Islet of Langerhans (tissue), 1 donor: ENCODE results near the gene ZFPM1.

Experiments used
- FAIRE-seq: peaks from one replicate; lab custom pipeline; 2011; peaks lifted over from hg19 to GRCh38; lab: Jason Lieb, UNC

The ZFPM1 gene

DNA sequence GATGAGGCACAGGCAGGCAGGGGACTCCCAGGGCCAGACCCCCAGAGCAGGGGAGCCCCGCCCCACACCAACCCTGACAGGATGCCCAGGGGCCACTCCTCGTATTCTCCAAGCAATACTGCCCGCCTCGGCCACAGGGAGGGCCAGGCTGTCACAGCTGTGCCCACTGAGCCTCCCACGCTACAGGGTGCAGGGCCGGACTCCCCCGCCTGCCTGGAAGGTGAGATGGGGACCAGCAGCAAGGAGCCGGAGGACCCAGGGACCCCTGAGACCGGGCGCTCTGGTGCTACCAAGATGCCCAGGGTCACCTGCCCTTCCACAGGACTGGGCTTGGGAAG is 18.8 kb upstream of the ZFPM1 start:
- no peak for FAIRE-seq

DNA sequence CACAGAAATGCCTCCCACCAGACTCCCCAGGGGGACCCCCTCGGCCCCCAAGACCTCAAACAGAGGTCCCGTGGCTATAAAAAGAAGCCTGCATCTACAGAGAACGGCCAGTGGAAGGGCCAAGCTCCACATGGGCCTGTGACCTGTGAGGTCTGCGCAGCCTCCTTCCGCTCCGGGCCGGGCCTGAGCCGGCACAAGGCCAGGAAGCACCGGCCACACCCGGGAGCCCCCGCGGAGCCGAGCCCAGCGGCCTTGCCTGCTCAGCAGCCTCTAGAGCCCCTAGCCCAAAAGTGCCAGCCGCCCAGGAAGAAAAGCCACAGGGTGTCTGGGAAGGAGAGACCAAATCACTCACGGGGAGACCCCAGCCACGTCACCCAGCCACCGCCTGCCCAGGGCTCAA is 18.3 kb upstream of the ZFPM1 start:
- FAIRE-seq, result no peak

DNA sequence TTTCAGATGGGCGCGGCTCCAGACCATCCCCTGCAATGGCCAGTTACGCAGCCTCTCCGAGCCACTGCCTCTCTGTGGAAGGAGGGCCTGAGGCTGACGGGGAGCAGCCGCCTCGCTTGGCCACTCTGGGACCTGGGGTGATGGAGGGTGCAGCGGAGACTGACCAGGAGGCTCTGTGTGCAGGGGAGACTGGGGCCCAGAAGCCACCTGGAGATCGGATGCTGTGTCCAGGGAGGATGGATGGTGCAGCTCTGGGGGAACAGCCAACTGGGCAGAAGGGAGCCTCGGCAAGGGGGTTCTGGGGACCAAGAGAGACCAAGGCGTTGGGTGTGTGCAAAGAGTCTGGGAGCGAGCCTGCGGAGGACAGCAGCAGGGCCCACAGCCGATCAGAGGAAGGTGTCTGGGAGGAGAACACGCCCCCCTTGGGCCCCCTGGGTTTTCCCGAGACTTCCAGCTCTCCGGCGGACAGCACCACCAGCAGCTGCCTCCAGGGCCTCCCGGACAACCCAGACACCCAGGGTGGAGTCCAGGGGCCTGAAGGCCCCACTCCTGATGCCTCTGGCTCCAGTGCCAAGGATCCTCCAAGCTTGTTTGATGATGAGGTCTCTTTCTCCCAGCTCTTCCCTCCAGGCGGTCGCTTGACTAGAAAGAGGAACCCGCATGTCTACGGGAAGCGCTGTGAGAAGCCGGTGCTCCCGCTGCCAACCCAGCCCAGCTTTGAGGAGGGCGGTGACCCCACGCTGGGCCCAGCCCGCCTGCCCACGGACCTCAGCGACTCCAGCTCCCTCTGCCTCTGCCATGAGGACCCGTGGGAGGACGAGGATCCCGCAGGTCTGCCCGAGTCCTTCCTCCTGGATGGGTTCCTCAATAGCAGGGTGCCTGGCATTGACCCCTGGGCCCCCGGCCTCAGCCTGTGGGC is 17.4 kb upstream of the ZFPM1 start:
- no peak for FAIRE-seq

DNA sequence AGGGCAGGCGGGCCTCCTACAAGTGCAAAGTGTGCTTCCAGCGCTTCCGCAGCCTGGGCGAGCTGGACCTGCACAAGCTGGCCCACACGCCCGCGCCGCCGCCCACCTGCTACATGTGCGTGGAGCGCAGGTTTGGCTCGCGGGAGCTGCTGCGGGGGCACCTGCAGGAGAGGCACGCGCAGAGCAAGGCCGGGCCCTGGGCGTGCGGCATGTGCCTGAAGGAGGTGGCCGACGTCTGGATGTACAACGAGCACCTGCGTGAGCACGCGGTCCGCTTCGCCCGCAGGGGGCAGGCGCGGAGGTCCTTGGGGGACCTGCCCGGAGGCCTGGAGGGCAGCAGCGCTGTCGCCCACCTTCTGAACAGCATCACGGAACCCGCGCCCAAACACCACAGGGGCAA is 16.3 kb upstream of the ZFPM1 start:
- no peak for FAIRE-seq

DNA sequence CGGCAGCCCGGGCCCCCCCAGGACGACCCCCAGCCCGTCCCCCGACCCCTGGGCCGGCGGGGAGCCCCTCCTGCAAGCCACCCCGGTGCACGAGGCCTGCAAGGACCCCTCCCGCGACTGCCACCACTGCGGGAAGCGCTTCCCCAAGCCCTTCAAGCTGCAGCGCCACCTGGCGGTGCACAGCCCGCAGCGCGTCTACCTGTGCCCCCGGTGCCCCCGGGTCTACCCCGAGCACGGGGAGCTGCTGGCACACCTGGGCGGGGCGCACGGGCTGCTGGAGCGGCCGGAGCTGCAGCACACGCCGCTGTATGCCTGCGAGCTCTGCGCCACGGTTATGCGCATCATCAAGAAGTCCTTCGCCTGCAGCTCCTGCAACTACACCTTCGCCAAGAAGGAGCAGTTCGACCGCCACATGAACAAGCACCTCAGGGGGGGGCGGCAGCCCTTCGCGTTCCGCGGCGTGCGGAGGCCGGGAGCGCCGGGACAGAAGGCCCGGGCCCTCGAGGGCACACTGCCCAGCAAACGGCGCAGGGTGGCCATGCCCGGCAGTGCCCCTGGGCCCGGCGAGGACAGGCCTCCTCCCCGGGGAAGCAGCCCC is 15.6 kb upstream of the ZFPM1 start:
- FAIRE-seq, result no peak

DNA sequence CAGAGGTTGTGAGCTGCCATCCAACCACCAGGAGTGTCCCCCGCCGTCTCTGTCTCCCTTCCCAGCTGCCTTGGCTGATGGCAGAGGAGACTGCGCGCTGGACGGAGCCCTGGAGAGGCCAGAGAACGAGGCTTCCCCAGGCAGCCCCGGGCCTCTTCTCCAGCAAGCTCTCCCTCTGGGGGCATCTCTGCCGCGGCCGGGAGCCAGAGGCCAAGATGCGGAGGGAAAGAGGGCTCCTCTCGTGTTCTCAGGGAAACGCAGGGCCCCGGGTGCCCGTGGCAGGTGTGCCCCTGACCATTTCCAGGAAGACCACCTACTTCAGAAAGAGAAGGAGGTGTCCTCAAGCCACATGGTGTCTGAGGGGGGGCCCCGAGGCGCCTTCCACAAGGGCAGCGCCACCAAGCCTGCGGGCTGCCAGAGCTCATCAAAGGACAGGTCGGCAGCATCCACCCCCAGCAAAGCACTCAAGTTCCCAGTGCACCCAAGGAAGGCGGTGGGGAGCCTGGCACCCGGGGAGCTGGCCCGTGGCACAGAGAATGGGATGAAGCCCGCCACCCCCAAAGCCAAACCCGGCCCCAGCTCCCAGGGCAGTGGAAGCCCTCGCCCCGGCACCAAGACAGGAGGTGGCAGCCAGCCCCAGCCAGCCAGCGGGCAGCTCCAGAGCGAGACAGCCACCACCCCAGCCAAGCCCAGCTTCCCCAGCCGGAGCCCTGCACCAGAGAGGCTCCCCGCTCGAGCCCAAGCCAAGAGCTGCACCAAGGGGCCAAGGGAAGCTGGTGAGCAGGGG is 14.8 kb upstream of the ZFPM1 start:
- FAIRE-seq, result no peak

DNA sequence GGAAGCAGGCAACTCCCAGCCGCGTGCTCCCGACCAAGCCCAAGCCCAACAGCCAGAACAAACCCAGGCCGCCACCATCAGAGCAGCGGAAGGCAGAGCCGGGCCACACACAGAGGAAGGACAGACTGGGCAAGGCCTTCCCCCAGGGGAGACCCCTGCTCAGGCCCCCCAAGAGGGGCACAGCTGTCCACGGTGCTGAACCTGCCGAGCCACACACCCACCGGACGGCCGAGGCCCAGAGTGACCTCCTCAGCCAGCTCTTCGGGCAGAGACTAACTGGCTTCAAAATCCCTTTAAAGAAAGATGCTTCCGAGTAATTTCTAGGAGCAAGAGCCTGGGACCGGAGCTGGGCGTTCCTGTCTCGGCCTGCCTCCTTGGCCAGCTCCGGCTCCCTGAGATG is 14.1 kb upstream of the ZFPM1 start:
- FAIRE-seq, result no peak

DNA sequence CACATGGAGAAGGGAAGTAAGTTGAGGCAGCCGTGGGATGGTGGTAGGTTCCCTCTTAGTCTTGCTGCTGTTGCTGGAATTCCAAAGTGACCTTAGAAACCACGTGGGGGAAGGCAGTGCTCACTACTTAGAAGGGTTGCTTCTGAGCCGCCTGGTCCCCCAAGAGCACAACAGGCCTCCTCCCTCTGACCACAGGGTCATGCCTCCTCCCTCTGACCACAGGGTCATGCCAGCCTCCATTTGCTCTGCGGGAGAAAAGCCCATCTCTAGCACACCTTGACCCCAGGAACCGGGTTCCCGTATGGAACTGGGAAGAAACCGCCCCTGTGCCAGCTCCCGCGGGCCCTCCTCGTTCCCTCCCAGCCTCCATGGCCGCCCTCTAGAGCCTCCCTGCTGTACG is 13.4 kb upstream of the ZFPM1 start:
- no peak for FAIRE-seq

DNA sequence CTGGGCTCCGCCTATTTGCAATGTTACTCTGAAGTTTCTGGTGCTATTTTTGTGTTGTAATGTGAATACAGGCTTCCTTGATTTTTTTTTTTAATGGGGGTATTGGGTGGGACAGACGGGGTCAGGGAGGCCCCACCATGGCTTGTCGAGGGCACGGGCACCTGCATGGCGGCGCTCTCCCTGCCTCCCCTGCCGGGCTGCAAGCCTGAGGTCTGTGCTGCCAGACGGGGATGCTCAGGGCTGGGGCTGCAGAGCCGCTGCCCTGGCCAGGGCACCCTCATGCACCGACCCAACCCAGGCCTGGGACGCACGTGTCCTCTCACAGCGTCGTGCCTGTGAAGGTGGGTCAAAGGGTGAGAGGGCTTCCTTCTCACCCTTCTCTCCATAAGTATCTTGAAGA is 13.0 kb upstream of the ZFPM1 start:
- no peak for FAIRE-seq

DNA sequence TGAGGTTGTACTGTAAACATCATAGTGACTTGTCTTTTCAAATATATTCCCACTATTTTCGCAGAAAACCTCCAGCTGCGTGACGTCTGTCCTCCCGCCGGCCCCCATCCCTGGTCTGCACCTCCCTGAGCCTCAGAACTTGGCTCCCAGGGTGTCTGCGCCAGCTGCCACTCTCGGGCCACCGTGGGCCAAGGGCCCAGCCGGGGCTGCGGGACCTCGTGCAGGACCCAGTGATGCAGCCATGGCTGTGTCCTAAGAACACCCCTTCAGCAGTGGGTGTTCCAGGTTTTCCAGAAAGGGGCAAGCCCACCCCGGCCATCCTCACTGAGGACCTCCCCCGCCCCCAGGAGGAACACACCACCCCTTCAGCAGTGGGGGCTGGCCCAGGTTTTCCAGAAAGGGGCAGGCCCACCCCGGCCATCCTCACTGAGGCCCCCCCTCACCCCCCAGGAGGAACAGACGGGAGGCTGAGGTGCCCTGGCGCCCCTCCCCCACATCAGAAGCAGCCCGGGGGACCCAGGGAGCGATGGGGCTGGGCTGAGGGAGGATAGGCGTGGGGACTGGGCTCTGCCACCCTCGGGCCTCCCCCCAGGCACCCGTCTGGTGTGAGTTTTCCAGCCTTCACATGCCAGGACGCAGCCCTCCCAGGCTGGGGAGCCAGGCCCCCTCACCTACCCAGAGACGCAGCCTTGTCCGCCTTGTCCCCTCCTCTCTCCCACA is 12.2 kb upstream of the ZFPM1 start:
- FAIRE-seq, result no peak

DNA sequence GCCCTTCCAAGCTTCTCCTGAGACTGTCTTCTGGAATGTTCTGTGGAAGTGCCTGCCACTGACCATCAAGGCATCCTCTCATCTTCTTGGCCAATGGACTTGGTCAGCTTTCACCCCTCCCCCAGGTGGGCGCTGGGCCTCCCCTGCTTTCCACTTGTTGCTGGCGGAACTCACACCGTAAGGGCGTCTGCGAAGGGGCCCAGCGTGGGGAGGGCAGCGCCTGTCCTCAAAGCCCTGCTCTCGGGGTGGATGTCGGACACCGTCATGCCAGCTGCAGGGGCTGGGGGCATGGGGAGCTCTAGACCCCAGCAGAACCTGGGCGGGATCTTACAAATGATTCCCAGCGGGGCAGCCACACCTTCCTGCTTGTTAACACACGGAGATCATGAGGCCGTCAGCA is 11.6 kb upstream of the ZFPM1 start:
- no peak for FAIRE-seq

DNA sequence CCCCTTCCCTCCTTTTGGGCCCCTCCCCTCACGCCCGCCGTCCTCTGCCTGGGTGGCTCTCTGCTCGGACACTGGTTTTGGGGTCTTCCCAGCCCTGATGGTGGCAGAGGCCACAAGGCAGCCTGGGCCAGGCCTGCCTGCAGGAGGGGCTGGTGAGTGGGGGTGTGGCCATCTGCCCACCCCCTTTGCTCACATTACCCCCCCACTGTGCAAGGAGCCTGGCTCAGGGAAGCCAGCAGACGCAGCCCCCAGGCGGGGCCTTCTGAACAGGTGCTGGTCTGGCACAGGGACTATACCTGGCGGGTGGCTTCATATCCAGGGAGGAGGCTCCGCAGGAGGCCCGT is 10.7 kb upstream of the ZFPM1 start:
- no peak for FAIRE-seq

DNA sequence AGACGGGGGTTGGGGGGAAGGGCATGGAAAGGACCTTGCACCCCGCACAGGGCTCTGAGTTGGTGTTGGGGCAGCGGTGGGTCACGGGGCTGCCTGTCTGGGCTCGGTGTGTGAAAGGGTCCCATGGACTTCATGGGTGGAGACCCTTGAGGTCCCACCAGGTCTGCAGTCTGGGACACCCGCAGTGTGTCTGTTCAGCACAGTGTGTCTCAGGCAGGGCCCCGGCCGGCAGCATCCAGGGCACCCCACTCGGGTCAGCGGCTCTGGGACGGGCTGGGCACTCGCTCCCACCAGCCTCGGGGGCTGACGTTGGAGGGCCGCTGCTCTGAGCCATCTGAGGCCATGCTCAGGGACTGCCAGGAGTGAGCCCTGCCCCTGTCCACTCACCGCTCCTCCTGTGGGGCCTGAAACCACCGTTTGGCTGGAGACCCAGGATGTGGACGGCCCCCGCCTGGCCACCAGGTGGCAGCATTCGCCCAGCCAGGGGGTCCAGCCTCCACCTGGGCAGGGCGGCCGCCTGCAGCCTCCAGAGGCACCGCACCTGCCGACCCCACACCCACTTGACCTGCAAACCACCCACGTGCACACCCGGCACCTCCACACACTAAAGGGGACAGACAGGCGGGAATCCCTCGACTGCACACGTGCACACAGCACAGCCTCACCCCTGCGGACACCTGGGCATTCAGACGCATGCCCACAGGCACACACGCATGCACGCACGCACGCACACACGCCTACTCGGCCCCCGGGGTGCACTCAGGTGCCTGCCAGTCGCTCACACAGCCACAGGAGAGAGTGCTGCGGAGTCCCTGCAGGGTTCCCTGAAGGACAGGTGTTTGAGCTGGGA is 10.1 kb upstream of the ZFPM1 start:
- no peak for FAIRE-seq

DNA sequence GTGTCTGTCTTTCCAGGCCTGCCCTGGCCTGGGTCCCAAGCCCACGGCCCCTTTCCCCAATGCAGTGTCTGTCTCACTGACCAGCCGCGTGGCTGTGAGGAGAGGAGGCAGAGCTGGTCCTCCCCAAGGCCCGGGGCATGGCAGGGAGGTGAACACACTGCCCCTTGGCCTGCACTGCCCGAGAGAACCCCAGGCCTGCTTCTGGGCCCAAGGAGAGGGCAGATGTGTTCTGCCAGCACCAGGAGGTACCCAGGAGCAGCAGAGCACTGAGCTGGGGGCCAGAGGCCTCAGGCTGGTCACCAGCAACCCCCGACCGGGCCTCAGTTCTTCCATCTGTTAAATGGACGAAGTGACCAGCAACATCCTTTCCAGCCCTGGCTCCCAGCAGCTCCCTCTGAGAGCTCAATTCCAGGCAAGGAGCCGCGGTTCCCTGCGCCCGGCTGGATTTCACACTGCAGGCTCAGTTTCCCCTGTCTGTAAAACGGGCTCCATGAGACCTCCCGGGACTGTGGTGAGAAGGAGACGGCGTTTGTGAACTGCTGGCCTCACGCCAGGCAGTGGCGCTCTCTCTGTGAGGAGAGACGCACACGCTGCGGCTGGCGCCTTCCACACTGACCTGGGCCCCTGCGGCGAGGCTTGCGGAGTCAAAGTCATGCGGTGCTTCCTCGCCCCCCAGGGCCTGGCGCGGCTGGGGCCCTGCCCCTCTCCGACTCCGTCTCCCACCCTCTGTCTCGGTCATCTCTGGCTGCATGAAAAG is 8.1 kb upstream of the ZFPM1 start:
- no peak for FAIRE-seq

DNA sequence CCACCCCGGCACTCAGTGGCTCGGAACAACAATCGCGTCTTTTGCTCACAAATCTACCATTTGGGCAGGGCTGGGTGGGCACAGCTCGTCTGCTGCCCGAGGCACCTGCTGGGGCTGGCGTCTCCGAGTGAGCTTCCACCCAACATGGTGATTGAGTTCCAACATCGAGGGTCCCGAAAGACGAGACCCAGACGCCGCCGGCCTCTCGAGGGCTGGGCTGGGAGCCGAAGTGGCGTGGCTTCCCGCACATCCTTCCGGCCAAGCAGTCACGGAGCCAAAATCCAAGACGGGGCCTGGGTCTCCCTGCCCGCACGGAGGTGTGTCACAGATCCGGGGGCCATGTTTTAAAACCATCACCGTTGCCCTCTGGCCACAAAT is 7.5 kb upstream of the ZFPM1 start:
- FAIRE-seq, result no peak

DNA sequence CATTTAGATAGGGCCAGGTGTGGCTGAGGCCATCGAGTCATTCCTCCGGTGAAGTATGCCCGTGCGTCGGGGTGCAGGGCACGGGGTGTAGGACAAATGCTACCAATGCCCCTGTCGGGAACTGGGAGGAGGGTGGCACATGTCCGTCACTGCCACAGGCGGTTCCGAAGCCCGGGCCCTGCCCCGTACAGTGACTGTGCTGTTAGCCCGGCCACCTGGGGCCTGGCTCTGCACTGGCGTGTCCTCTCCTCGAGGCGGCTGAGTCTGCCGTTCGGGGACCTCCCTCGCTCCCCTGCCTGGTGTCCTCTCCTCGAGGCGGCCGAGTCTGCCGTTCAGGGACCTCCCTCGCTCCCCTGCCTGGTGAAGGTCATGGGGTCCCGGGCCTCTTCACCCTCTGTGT is 7.0 kb upstream of the ZFPM1 start:
- FAIRE-seq, result no peak

DNA sequence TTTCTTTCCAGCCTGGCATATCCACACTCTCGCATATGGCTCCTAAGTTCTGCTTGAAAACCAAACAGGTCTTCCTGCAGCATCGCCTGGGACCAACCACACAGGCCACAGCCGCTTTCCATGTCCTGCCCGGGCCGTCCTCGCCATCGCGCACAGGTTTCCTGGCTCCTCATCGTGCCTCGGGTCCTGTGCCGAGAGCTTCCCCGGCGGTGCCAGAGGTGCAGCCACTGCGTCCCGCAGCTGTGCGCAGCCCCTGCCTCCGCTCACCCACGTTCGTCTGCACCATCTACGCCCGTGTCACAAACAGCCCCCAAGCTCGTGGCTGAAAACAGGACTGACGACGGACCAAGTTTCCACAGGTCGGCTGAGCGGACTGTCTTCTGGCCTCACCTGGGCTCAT is 6.3 kb upstream of the ZFPM1 start:
- FAIRE-seq, result no peak

DNA sequence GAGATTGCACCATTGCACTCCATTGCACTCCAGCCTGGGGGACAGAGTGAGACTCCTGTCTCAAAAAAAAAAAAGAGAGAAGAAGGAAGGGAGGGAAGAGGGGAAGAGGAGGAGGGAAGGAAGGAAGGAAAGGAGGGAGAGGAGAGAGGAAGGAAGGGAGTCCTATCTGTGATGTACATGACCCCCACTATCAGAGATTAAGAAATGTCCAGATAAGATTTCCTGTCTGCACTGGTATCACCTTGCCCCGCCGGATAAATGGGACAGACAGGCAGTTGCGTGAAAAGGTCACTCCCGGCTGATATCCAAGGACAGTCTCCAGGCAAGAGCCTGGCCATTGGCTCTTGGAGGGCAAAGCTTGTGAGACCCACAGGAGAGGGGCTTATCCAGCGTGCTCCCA is 5.2 kb upstream of the ZFPM1 start:
- no peak for FAIRE-seq

DNA sequence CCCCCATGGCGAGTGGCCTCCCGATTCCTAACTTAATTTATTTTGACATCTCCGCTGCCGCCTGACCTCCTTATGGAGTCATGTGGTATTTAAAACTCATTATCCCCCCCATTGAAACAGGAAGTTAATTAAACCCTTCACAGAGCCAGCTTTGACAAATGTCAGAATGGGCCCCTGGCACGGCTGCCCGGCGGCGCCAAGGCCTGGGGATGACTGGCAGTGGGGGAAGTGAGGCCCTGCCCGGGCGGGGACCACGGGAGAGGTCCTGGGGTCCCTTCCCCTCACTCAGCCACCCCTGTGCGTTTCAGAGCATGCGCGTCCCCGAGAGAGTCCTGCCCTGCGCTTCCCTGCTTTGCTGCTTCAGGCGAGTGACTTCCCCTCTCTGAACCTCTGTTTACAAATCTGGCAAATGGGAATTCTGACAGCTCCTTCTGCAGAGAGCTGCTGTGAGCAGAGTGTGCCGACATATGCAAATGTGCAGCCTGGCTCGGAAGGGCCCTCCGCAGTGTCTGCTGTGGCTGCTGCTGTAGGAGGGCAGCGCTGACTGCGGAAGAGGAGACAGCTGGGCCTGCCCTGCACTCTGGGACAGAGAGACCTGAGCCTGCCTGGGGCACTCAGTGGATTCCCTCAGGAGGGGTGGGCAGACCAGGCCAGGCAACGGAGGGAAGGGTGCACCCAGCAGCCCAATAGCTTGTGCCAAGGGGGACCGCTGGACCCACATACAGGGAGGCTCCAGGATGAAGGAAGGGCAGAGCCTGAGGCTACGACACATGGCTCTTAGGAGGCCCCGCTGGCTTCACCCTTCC is 4.4 kb upstream of the ZFPM1 start:
- no peak for FAIRE-seq

DNA sequence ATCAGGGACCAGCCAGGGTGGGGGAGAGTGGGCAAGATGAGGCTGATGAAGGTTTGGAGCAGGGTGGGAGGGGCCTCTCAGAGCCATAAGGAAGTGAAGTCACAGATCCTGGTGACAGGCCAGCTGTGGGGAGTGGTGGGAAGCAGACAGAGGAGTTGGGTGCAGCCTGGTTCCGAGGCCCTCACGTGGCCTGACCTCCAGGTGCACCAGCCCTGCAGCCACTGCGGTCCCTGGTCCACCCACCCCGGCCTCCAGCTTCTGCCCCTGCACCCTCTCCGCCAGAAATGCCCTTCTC is 3.9 kb upstream of the ZFPM1 start:
- FAIRE-seq, result no peak
